ENCODE results near the gene CMTM5.
A peak's percentile ranks its signal among the peaks of the same experiment; 100 is the strongest.

Gene CMTM5

GRCh38 chr14:23339506-23340268 is 37.2 kb upstream of the CMTM5 start:
- Histone ChIP-seq H3F3A (ENCODE audit: low read depth) (no peaks in the 10 kb centered on the region), H3K9me3 (ENCODE audit: insufficient read depth, low read depth, low read length) (peaks cover 4% of the 10 kb centered on the region; the same call in 1 of the 2 replicates), H3K9ac (ENCODE audit: low read depth, low read length, poor library complexity, severe bottlenecking) (no peak overlapping the region), H3K4me1 (ENCODE audit: insufficient read depth, low read length, poor library complexity, severe bottlenecking) (no peaks in the 10 kb centered on the region), H2AFZ (ENCODE audit: low read length) (no peak overlapping the region), H3K27me3 (ENCODE audit: insufficient read depth, low read length, poor library complexity, severe bottlenecking) (no peaks in the 10 kb centered on the region), H3K9me2 (replicated peaks; ENCODE audit: low read depth, low read length) (no peaks in the 10 kb centered on the region), H3K4me2 (ENCODE audit: low read depth, low read length, poor library complexity, severe bottlenecking) (no peak overlapping the region), H3K36me3 (ENCODE audit: insufficient read depth, low read length) (no peaks in the 10 kb centered on the region), H3K79me2 (ENCODE audit: insufficient read depth, low read length) (no peaks in the 10 kb centered on the region), H4K20me1 (ENCODE audit: insufficient read depth, low read length, poor library complexity, severe bottlenecking) (no peaks in the 10 kb centered on the region), H3K4me3 (ENCODE audit: low read length, poor library complexity, severe bottlenecking) (no peak overlapping the region)
- TF ChIP-seq EZH2phosphoT487 (IDR thresholded peaks at IDR 0.05; ENCODE audit: borderline replicate concordance) (no peak), CTCF (conservative IDR thresholded peaks at IDR 0.05; ENCODE audit: low read length) (no peak)

- TF ChIP-seq CTCF (conservative IDR thresholded peaks at IDR 0.05; ENCODE audit: low read length): 0 out of 2 replicates have a peak, but pooled peaks have one; percentile 10
- TF ChIP-seq EZH2phosphoT487 (IDR thresholded peaks at IDR 0.05; ENCODE audit: borderline replicate concordance): no peak
- Histone ChIP-seq H2AFZ (ENCODE audit: low read length) (no peak overlapping the region; the same call in 1 of the 2 replicates), H3K36me3 (ENCODE audit: insufficient read depth, low read length) (no peaks in the 10 kb centered on the region)
Measured at GRCh38 chr14:23344481-23344880, 32.4 kb upstream of the CMTM5 start.

GRCh38 chr14:23345987-23346692 is 30.7 kb upstream of the CMTM5 start:
- Histone ChIP-seq H3F3A (ENCODE audit: low read depth) (no peaks in the 10 kb centered on the region), H3K4me3 (ENCODE audit: low read length, poor library complexity, severe bottlenecking) (no peak overlapping the region), H3K9ac (ENCODE audit: low read depth, low read length, poor library complexity, severe bottlenecking) (no peak overlapping the region)

More at GRCh38 chr14:23344481-23344880, 32.4 kb upstream of the CMTM5 start:
- Histone ChIP-seq H3K9me3 (ENCODE audit: insufficient read depth, low read depth, low read length) (peaks cover 4% of the 10 kb centered on the region; the same call in 1 of the 2 replicates), H3K4me3 (ENCODE audit: low read length, poor library complexity, severe bottlenecking) (no peak overlapping the region), H3K9me2 (replicated peaks; ENCODE audit: low read depth, low read length) (no peaks in the 10 kb centered on the region), H3K4me1 (ENCODE audit: insufficient read depth, low read length, poor library complexity, severe bottlenecking) (no peaks in the 10 kb centered on the region), H3K79me2 (ENCODE audit: insufficient read depth, low read length) (no peaks in the 10 kb centered on the region), H3F3A (ENCODE audit: low read depth) (no peaks in the 10 kb centered on the region), H3K9ac (ENCODE audit: low read depth, low read length, poor library complexity, severe bottlenecking) (no peak overlapping the region), H4K20me1 (ENCODE audit: insufficient read depth, low read length, poor library complexity, severe bottlenecking) (no peaks in the 10 kb centered on the region), H3K27me3 (ENCODE audit: insufficient read depth, low read length, poor library complexity, severe bottlenecking) (no peaks in the 10 kb centered on the region), H3K4me2 (ENCODE audit: low read depth, low read length, poor library complexity, severe bottlenecking) (no peak overlapping the region)

More at GRCh38 chr14:23345987-23346692, 30.7 kb upstream of the CMTM5 start:
- H3K4me1 ChIP-seq (ENCODE audit: insufficient read depth, low read length, poor library complexity, severe bottlenecking): no peaks in the 10 kb centered on the region
- no peak for TF ChIP-seq EZH2phosphoT487 (IDR thresholded peaks at IDR 0.05; ENCODE audit: borderline replicate concordance)
- TF ChIP-seq CTCF (conservative IDR thresholded peaks at IDR 0.05; ENCODE audit: low read length): peak; percentile 32; the same call in 1 of the 2 replicates
- no peaks in the 10 kb centered on the region for H3K27me3 ChIP-seq (ENCODE audit: insufficient read depth, low read length, poor library complexity, severe bottlenecking)
- H4K20me1 ChIP-seq (ENCODE audit: insufficient read depth, low read length, poor library complexity, severe bottlenecking): no peaks in the 10 kb centered on the region
- no peak overlapping the region for H2AFZ ChIP-seq (ENCODE audit: low read length)
- H3K9me3 ChIP-seq (ENCODE audit: insufficient read depth, low read depth, low read length): no peaks in the 10 kb centered on the region
- H3K4me2 ChIP-seq (ENCODE audit: low read depth, low read length, poor library complexity, severe bottlenecking): no peak overlapping the region
- H3K9me2 ChIP-seq (replicated peaks; ENCODE audit: low read depth, low read length): no peaks in the 10 kb centered on the region
- no peaks in the 10 kb centered on the region for H3K79me2 ChIP-seq (ENCODE audit: insufficient read depth, low read length)
- no peaks in the 10 kb centered on the region for H3K36me3 ChIP-seq (ENCODE audit: insufficient read depth, low read length)

All from Loucy (cell line).